CD4-positive, alpha-beta memory T cell (primary cell): ENCODE data around the gene CCDC63. TPM values are rescaled to one million over a fixed set of nuclear protein-coding genes. Genes with fewer than 3 reads are reported as not detected.

ENCODE experiments used
- CTCF ChIA-PET: fragments of 350-600 bp; sonication (Branson Sonifier 250); formaldehyde crosslinking; loops from one replicate; lab custom pipeline; 2021; ENCODE audit warnings: inconsistent platforms; ENCODE audit not compliant: partially characterized antibody; lab: Charles Lee
- POLR2A ChIA-PET: fragments of 350-600 bp; sonication (Branson Sonifier 250); formaldehyde crosslinking; loops from one replicate; lab custom pipeline; 2021; ENCODE audit not compliant: partially characterized antibody; lab: Charles Lee
- DNase-seq, 5 donors: peaks; one replicate each; pipeline versions ENCODE4 v3.0.0 to v3.0.0-alpha.2; 2020 to 2022; ENCODE audit warnings: mixed read lengths in 1 of 5
- H3K27ac ChIP-seq: one replicate; pipeline ENCODE4 v1.7.0; 2013; ENCODE audit warnings: low read depth, low read length
- H3K27me3 ChIP-seq: 2 replicates; pipeline ENCODE4 v1.7.0; 2013; ENCODE audit warnings: mild to moderate bottlenecking, low read length, moderate library complexity; ENCODE audit not compliant: insufficient read depth
- H3K36me3 ChIP-seq: 2 replicates; pipeline ENCODE4 v1.7.0; 2013; ENCODE audit warnings: mild to moderate bottlenecking, low read length, moderate library complexity; ENCODE audit not compliant: insufficient read depth
- H3K4me1 ChIP-seq: 2 replicates; pipeline ENCODE4 v1.7.0; 2013; ENCODE audit warnings: mild to moderate bottlenecking, low read length, moderate library complexity; ENCODE audit not compliant: insufficient read depth
- H3K4me3 ChIP-seq, 2 donors: one replicate each; pipeline ENCODE4 v1.7.0; 2013; ENCODE audit warnings: low read length in 2 of 2, mild to moderate bottlenecking in 1 of 2
- H3K9me3 ChIP-seq, 2 donors: one replicate each; pipeline ENCODE4 v1.7.0; 2013; ENCODE audit warnings: low read length in 2 of 2, control low read depth in 1 of 2; ENCODE audit not compliant: control insufficient read depth in 1 of 2
- H3K27ac Mint-ChIP-seq, 7 donors: one replicate each; pipeline ENCODE4 v1.8.0; 2020 to 2021; ENCODE audit warnings: mixed read lengths in 7 of 7, mild to moderate bottlenecking in 6 of 7, inconsistent platforms in 3 of 7, moderate library complexity in 3 of 7
- H3K27me3 Mint-ChIP-seq, 2 donors: one replicate each; pipeline ENCODE4 v1.8.0; 2020 to 2021; ENCODE audit warnings: mixed read lengths in 2 of 2
- H3K36me3 Mint-ChIP-seq, 2 donors: one replicate each; pipeline ENCODE4 v1.8.0; 2020 to 2021; ENCODE audit warnings: mixed read lengths in 2 of 2, inconsistent platforms in 1 of 2, mild to moderate bottlenecking in 1 of 2
- H3K4me1 Mint-ChIP-seq, 4 donors: one replicate each; pipeline ENCODE4 v1.8.0; 2020 to 2021; ENCODE audit warnings: mixed read lengths in 4 of 4, mild to moderate bottlenecking in 1 of 4
- H3K4me3 Mint-ChIP-seq, 8 donors: one replicate each; pipeline ENCODE4 v1.8.0; 2020 to 2021; ENCODE audit warnings: mixed read lengths in 8 of 8, mild to moderate bottlenecking in 7 of 8, moderate library complexity in 6 of 8, inconsistent platforms in 3 of 8
- H3K9me3 Mint-ChIP-seq, 8 donors: one replicate each; pipeline ENCODE4 v1.8.0; 2020 to 2021; ENCODE audit warnings: mixed read lengths in 8 of 8, mild to moderate bottlenecking in 5 of 8, inconsistent platforms in 3 of 8, moderate library complexity in 1 of 8
- intact Hi-C: fragments of 100-400 bp; cut with micrococcal nuclease; formaldehyde crosslinking; loops from one replicate; pipeline ENCODE4 v1.15.1; 2023
- polyA plus RNA-seq, 2 donors: library from polyadenylated mRNA; unstranded; fragments of 300-500 nt; fragmentation: Illumina TruSeq; gene quantifications; one replicate each; pipeline ENCODE4 v1.2.3, GENCODE V29; 2021
- total RNA-seq, 2 experiments: library from RNA; stranded (reverse); gene quantifications; one replicate each; pipeline ENCODE4 v1.2.3, GENCODE V29; 2021

The CCDC63 gene
- total and polyA plus RNA-seq, 4 experiments from 2014 or later: not detected

DNA sequence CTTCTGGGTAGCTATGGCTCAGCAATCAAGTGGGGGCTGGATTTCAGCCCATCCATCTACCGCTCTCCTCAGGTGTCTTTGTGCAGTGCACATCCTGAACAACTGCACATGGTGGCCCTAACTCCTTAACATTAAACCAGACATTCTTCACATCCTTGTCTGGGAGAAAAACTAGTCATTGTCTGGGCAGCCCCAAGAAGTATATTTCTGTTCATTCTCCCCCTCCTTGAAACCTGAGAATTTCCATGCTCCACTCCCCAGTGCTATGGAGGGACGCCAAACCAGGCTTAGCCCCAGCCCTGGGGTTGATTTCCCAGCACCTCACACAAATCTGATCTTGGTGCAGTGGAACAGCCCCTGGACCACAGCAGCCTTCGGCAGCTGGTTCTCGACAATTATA, 60.2 kb downstream of the CCDC63 start:
- intact Hi-C loops: no loop called here
- no peaks in the 10 kb centered on the region for H3K27me3 ChIP-seq
- no peaks in the 10 kb centered on the region for H3K36me3 ChIP-seq
- ChIA-PET CTCF (interaction anchor here (1.0 kb wide), 1 partner anchor 8 kb away, joined by 4 read pairs; no protein-coding TSS in a partner anchor), POLR2A (no interaction called here)
- no peaks in the 10 kb centered on the region for H3K36me3 Mint-ChIP-seq
- no peak for DNase-seq
- H3K9me3 Mint-ChIP-seq: no peaks in the 10 kb centered on the region
- H3K4me3 ChIP-seq: no peak overlapping the region
- H3K4me3 Mint-ChIP-seq: no peak overlapping the region
- peaks cover 0 to 6% (median 3%) of the 10 kb centered on the region in 4 donors for H3K4me1 Mint-ChIP-seq
- no peak overlapping the region for H3K27ac Mint-ChIP-seq
- no peak overlapping the region for H3K27ac ChIP-seq
- peaks cover 4% of the 10 kb centered on the region for H3K4me1 ChIP-seq
- no peaks in the 10 kb centered on the region for H3K9me3 ChIP-seq
- H3K27me3 Mint-ChIP-seq: peaks cover 2 to 12% of the 10 kb centered on the region in 2 donors

DNA sequence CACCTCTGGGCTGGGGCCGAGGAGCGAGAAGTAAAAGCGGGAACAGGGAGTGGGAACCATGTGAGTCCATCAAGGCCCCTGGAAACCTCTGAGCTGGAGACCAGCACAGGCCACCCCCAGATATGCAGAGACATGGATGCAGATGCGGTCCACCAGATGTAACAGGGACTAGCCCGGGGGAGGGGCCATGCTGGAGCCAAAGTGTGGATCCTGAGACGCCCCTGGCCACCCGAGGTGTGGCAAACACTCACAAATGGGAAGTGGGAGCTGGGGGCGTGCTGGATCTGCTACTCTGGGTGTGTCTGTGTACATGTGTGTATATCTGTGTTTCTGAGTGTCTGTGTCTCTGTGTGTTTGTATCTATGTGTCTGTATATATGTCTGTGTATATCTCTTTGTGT, 60.8 kb downstream of the CCDC63 start:
- DNase-seq: no peak
- H3K27me3 ChIP-seq: no peaks in the 10 kb centered on the region
- Mint-ChIP-seq H3K27me3 (peaks cover 2 to 10% of the 10 kb centered on the region in 2 donors), H3K27ac (no peak overlapping the region), H3K9me3 (no peaks in the 10 kb centered on the region), H3K4me1 (peaks cover 0 to 6% (median 3%) of the 10 kb centered on the region in 4 donors), H3K36me3 (no peaks in the 10 kb centered on the region), H3K4me3 (no peak overlapping the region)
- POLR2A ChIA-PET: no interaction called here
- H3K27ac ChIP-seq: no peak overlapping the region
- CTCF ChIA-PET: no interaction called here
- intact Hi-C loops: no loop called here
- no peak overlapping the region for H3K4me3 ChIP-seq
- peaks cover 4% of the 10 kb centered on the region for H3K4me1 ChIP-seq
- H3K9me3 ChIP-seq: no peaks in the 10 kb centered on the region
- H3K36me3 ChIP-seq: no peaks in the 10 kb centered on the region

DNA sequence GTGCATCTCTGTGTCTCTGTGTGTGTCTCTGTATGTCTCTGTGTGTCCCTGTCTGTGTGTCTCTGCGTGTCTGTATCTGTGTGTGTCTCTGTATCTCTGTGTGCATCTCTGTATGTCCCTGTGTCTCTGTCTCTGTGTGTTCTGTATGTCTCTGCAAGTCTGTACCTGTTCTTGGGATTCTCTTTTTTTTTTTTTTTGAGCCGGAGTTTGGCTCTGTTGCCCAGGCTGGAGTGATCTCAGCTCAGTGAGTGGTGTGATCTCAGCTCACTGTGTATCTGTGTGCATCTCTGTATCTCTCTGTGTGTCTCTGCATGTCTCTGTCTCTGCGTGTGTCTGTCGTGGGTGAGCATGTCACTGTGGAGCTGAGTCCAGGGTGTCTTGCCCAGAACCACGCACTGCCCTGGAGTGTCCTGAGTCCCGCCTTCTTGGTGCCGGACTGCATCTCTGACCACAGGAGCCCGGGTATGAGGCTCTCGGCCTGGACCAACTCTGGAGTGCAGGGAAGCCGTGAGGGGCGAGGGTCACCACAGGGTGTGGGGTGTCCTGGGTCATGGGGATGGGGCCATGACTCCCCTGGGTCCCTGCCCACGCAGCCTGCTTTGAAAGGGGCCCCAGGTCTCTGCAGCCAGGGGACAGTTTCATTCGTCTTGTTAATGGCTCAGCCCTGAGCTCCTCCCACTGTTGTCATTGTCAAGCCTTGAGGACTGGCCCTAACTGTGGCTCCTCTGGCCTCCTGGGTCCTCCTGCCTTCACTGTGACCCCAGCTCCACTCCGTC, 61.8 kb downstream of the CCDC63 start:
- no peak overlapping the region for H3K4me3 ChIP-seq
- POLR2A ChIA-PET: interaction anchor here (0.6 kb wide), 1 partner anchor 520 kb away, joined by 3 read pairs; no protein-coding TSS in a partner anchor
- H3K27me3 ChIP-seq: no peaks in the 10 kb centered on the region
- peaks cover 4% of the 10 kb centered on the region for H3K4me1 ChIP-seq
- Mint-ChIP-seq H3K4me3 (no peak overlapping the region), H3K36me3 (no peaks in the 10 kb centered on the region), H3K27me3 (peaks cover under 1 to 10% of the 10 kb centered on the region in 2 donors), H3K27ac (no peak overlapping the region), H3K9me3 (no peaks in the 10 kb centered on the region), H3K4me1 (peaks cover 0 to 6% (median 3%) of the 10 kb centered on the region in 4 donors)
- H3K36me3 ChIP-seq: no peaks in the 10 kb centered on the region
- H3K9me3 ChIP-seq: no peaks in the 10 kb centered on the region
- CTCF ChIA-PET: interaction anchor here (1.2 kb wide), 1 partner anchor 12 kb away, joined by 3 read pairs; no protein-coding TSS in a partner anchor
- intact Hi-C loops: no loop called here
- no peak for DNase-seq
- H3K27ac ChIP-seq: no peak overlapping the region

DNA sequence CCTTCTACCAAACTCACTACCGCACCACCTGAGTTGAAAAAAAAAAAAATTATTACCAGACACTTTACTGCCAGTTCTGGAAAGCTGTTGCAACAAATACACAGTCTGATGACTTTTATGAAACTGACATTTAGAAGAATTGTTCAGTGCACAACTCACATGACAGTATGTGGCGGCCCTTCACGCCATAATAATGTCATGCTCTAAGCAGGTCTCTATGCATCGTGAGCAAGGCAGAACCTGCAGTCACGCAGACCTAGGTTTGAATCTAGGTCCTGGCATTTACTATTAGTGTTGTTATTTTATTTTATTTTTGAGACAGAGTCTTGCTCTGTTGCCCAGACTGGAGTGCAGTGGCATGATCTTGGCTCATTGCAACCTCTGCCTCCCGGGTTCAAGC, 65.5 kb downstream of the CCDC63 start:
- Histone ChIP-seq H3K27me3 (no peaks in the 10 kb centered on the region), H3K27ac (no peak overlapping the region), H3K36me3 (no peaks in the 10 kb centered on the region), H3K4me3 (no peak overlapping the region), H3K4me1 (no peaks in the 10 kb centered on the region), H3K9me3 (no peaks in the 10 kb centered on the region)
- no peak for DNase-seq
- POLR2A ChIA-PET: no interaction called here
- Mint-ChIP-seq H3K9me3 (no peaks in the 10 kb centered on the region), H3K27ac (no peak overlapping the region), H3K4me3 (no peak overlapping the region), H3K36me3 (no peaks in the 10 kb centered on the region), H3K4me1 (peaks cover 0 to 2% (median 0%) of the 10 kb centered on the region in 4 donors), H3K27me3 (peaks cover 7 to 8% of the 10 kb centered on the region in 2 donors)
- CTCF ChIA-PET: no interaction called here
- intact Hi-C loops: no loop called here

DNA sequence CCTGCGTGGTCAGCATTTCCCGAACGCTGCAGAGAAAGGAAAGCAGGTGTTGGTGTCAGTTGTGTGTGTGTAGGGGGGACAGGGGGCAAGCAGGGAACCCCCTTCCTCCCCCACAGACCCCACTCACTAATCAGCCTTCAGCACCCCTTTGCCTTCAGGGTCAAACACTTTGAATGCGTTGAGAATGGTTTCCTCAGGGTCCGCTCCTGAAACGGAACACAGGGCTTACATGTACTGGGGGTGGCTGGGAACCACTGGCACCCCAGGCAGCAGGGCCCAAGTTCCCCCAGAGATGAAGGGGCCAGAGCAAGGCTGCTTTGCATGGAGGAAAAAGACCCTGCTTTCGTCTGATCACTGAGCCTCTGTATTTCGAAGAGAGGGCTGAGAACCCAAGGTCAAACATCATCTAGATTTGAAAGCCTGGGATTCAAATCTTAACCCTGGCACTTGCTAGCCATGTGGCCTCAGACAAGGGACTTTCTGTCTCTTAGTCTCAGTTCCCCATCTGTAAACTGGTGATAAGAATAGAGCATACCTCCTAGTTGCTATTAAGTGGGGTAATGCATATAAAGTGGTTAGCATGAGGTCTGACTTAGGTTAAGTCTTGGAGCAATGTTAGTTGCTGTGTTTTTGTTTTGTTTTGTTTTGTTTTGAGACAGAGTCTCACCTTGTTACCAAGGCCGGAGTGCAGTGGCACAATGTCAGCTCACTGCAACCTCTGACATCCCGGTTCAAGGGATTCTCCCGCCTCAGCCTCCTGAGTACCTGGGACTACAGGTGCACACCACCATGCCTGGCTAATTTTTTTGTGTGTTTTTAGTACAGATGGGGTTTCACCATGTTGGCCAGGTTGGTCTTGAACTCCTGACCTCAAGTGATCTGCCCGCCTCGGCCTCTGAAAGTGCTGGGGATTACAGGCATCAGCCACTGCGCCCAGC, 66.6 kb downstream of the CCDC63 start:
- H3K4me3 ChIP-seq: no peak overlapping the region
- ChIA-PET POLR2A (no interaction called here), CTCF (interaction anchor here (0.7 kb wide), 1 partner anchor 28 kb away, joined by 3 read pairs; no protein-coding TSS in a partner anchor)
- no peaks in the 10 kb centered on the region for H3K4me1 ChIP-seq
- intact Hi-C loops: no loop called here
- H3K9me3 ChIP-seq: no peaks in the 10 kb centered on the region
- H3K27ac Mint-ChIP-seq: no peak overlapping the region
- H3K9me3 Mint-ChIP-seq: no peaks in the 10 kb centered on the region
- H3K36me3 Mint-ChIP-seq: no peaks in the 10 kb centered on the region
- no peaks in the 10 kb centered on the region for H3K4me1 Mint-ChIP-seq
- H3K36me3 ChIP-seq: no peaks in the 10 kb centered on the region
- DNase-seq: no peak
- H3K27ac ChIP-seq: no peak overlapping the region
- H3K27me3 Mint-ChIP-seq: peaks cover 7 to 8% of the 10 kb centered on the region in 2 donors
- no peak overlapping the region for H3K4me3 Mint-ChIP-seq
- no peaks in the 10 kb centered on the region for H3K27me3 ChIP-seq

DNA sequence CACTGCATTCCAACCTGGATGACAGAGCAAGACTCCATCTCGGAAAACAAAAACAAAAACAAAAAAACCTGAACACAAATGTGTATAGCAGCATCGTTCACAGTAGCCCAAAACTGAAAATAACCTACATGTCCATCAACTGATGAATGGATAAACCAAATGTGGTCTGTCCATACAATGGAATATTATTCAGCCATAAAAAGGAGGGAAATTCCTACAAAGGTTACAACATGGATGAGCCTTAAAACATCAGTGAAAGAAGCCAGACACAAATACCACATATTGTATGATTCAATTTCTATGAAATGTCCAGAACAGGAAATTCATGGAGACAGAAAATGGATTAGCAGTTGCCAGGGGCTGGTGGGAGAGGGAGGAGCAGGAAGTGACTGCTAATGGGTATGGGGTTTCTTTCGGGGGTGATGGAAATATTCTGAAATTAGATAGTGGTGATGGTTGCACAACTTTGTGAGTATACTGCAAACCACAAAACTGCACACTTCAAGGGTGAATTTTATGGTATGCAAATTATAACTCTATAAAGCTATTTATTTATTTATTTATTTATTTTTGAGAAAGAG, 69.6 kb downstream of the CCDC63 start:
- peaks cover 12 to 14% of the 10 kb centered on the region in 2 donors for H3K27me3 Mint-ChIP-seq

More for the DNA sequence above, 69.6 kb downstream of the CCDC63 start:
- Histone ChIP-seq H3K27me3 (no peaks in the 10 kb centered on the region), H3K9me3 (no peaks in the 10 kb centered on the region), H3K4me1 (no peaks in the 10 kb centered on the region), H3K4me3 (no peak overlapping the region), H3K36me3 (no peaks in the 10 kb centered on the region), H3K27ac (no peak overlapping the region)
- POLR2A ChIA-PET: no interaction called here
- Mint-ChIP-seq H3K4me1 (no peaks in the 10 kb centered on the region), H3K4me3 (no peak overlapping the region), H3K36me3 (no peaks in the 10 kb centered on the region), H3K27ac (no peak overlapping the region), H3K9me3 (no peaks in the 10 kb centered on the region)
- CTCF ChIA-PET: interaction anchor here (1.2 to 1.5 kb wide), 2 partner anchors 21 to 29 kb away, joined by 3 read pairs; no protein-coding TSS in a partner anchor
- no peak for DNase-seq
- intact Hi-C loops: no loop called here
